ENCODE results near the gene ENDOU.

The ENDOU gene

DNA sequence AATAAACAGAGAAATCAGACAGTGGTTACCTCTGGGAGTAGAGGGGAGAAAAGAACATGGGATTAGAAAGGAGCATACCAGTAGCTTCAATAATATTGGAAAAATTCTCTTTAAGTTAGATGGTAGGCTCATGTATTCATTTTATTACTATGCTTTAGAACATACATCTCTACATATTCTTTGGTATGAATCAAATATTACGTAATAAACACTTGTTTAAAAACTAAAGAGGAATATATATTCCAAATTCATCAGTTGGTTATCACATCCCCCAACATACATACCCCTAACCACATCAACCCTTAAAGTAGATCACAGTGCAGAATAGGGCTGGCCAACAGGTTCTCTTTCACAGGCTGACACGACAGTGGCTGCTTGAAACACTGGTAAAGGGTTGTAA, 25.0 kb downstream of the ENDOU start:
- TF ChIP-seq POLR2AphosphoS5 (IDR thresholded peaks at IDR 0.05; ENCODE audit: low read depth, low read length) (no peak), TAF1 (IDR thresholded peaks at IDR 0.05; ENCODE audit: borderline replicate concordance, insufficient read depth, low read length) (no peak), FOXP2 (optimal IDR thresholded peaks at IDR 0.05; ENCODE audit: borderline replicate concordance, extremely low read depth, extremely low read length, insufficient read depth) (no peak), REST (IDR thresholded peaks at IDR 0.05; ENCODE audit: insufficient read depth in 1 of 2, low read depth in 2 of 2, low read length in 2 of 2) (no peak), SIN3A (IDR thresholded peaks at IDR 0.05; ENCODE audit: borderline replicate concordance, insufficient read depth, low read length) (no peak)

GRCh38 chr12:47698631-47699030, 26.7 kb downstream of the ENDOU start:
- TF ChIP-seq REST (IDR thresholded peaks at IDR 0.05; ENCODE audit: insufficient read depth in 1 of 2, low read depth in 2 of 2, low read length in 2 of 2) (no peak), TAF1 (IDR thresholded peaks at IDR 0.05; ENCODE audit: borderline replicate concordance, insufficient read depth, low read length) (no peak), POLR2AphosphoS5 (IDR thresholded peaks at IDR 0.05; ENCODE audit: low read depth, low read length) (no peak), SIN3A (IDR thresholded peaks at IDR 0.05; ENCODE audit: borderline replicate concordance, insufficient read depth, low read length) (no peak), FOXP2 (optimal IDR thresholded peaks at IDR 0.05; ENCODE audit: borderline replicate concordance, extremely low read depth, extremely low read length, insufficient read depth) (no peak)

- TF ChIP-seq FOXP2 (optimal IDR thresholded peaks at IDR 0.05; ENCODE audit: borderline replicate concordance, extremely low read depth, extremely low read length, insufficient read depth) (no peak), TAF1 (IDR thresholded peaks at IDR 0.05; ENCODE audit: borderline replicate concordance, insufficient read depth, low read length) (no peak), SIN3A (IDR thresholded peaks at IDR 0.05; ENCODE audit: borderline replicate concordance, insufficient read depth, low read length) (no peak), POLR2AphosphoS5 (IDR thresholded peaks at IDR 0.05; ENCODE audit: low read depth, low read length) (no peak)
Observed at GRCh38 chr12:47698055-47698454, 27.2 kb downstream of the ENDOU start.

- TF ChIP-seq SIN3A (IDR thresholded peaks at IDR 0.05; ENCODE audit: borderline replicate concordance, insufficient read depth, low read length): no peak
- TF ChIP-seq TAF1 (IDR thresholded peaks at IDR 0.05; ENCODE audit: borderline replicate concordance, insufficient read depth, low read length): no peak
- TF ChIP-seq POLR2AphosphoS5 (IDR thresholded peaks at IDR 0.05; ENCODE audit: low read depth, low read length): no peak
- TF ChIP-seq REST (IDR thresholded peaks at IDR 0.05; ENCODE audit: insufficient read depth in 1 of 2, low read depth in 2 of 2, low read length in 2 of 2): no peak
- TF ChIP-seq FOXP2 (optimal IDR thresholded peaks at IDR 0.05; ENCODE audit: borderline replicate concordance, extremely low read depth, extremely low read length, insufficient read depth): no peak
Observed at GRCh38 chr12:47689215-47689614, 36.1 kb downstream of the ENDOU start.

GRCh38 chr12:47687636-47688035, 37.7 kb downstream of the ENDOU start:
- no peak for TF ChIP-seq REST (IDR thresholded peaks at IDR 0.05; ENCODE audit: insufficient read depth in 1 of 2, low read depth in 2 of 2, low read length in 2 of 2)

All from PFSK-1 (cell line).